A673 (cell line): ENCODE data around the gene CAPN9. TPM values are rescaled to one million over a fixed set of nuclear protein-coding genes. Genes with fewer than 3 reads are reported as not detected.

ENCODE experiments used
- BruUV-seq: library from RNA; stranded (reverse); fragments of 400-500 nt; replicated peaks from 2 replicates; lab custom pipeline; 2021; lab: Mats Ljungman, UMichigan
- CTCF ChIA-PET: fragments of 300-600 bp; sonication (Branson Sonifier 250); formaldehyde crosslinking; loops from one replicate; lab custom pipeline; 2022; ENCODE audit warnings: antibody characterized with exemption; lab: Charles Lee
- POLR2A ChIA-PET: fragments of 300-600 bp; sonication (Branson Sonifier 250); formaldehyde crosslinking; loops from one replicate; lab custom pipeline; 2022; ENCODE audit warnings: antibody characterized with exemption; ENCODE audit not compliant: low non-redundant PET; lab: Charles Lee
- DNase-seq: peaks from one replicate; pipeline ENCODE4 v3.0.0-alpha.2; 2015; ENCODE audit warnings: low spot score
- H3K27ac ChIP-seq: fragments of 200-600 bp; sonication (generic); 2 replicates; pipeline ENCODE4 v1.5.1; 2016; ENCODE audit warnings: mixed run types, low read depth, mild to moderate bottlenecking, mixed read lengths, antibody characterized with exemption, low read length; ENCODE audit not compliant: poor library complexity, severe bottlenecking
- H3K27me3 ChIP-seq: fragments of 200-600 bp; sonication (generic); replicated peaks from 2 replicates; pipeline ENCODE4 v1.6.1; 2017; ENCODE audit warnings: mixed run types, low read depth, mild to moderate bottlenecking, mixed read lengths, antibody characterized with exemption, low read length; ENCODE audit not compliant: insufficient read depth, poor library complexity
- H3K36me3 ChIP-seq: fragments of 200-600 bp; sonication (generic); 2 replicates; pipeline ENCODE4 v1.6.1; 2016; ENCODE audit warnings: mixed run types, mild to moderate bottlenecking, mixed read lengths, antibody characterized with exemption, low read length; ENCODE audit not compliant: insufficient read depth, poor library complexity, severe bottlenecking
- H3K4me1 ChIP-seq: fragments of 200-600 bp; sonication (generic); 2 replicates; pipeline ENCODE4 v1.6.1; 2017; ENCODE audit warnings: mixed run types, mild to moderate bottlenecking, mixed read lengths, antibody characterized with exemption, low read length; ENCODE audit not compliant: insufficient read depth, poor library complexity, severe bottlenecking
- H3K4me3 ChIP-seq: fragments of 200-600 bp; sonication (generic); 2 replicates; pipeline ENCODE4 v1.5.1; 2016; ENCODE audit warnings: low read depth, mixed run types, mild to moderate bottlenecking, mixed read lengths, low read length; ENCODE audit not compliant: poor library complexity, severe bottlenecking
- H3K9me3 ChIP-seq: fragments of 200-600 bp; sonication (generic); 2 replicates; pipeline ENCODE4 v1.6.1; 2016; ENCODE audit warnings: mixed run types, low read depth, mild to moderate bottlenecking, mixed read lengths, antibody characterized with exemption, low read length; ENCODE audit not compliant: poor library complexity, severe bottlenecking
- CTCF ChIP-seq: fragments of 300-800, 200-600 bp; sonication (generic); conservative IDR thresholded peaks from 2 replicates; pipeline ENCODE4 v1.5.1; 2017; ENCODE audit warnings: low read depth, mild to moderate bottlenecking, antibody characterized with exemption, low read length, moderate library complexity, mixed read lengths
- EZH2 ChIP-seq: fragments of 200-600 bp; sonication (generic); IDR thresholded peaks from 2 replicates; pipeline ENCODE4 v1.6.1; 2017; ENCODE audit warnings: borderline replicate concordance, low read depth, mild to moderate bottlenecking, mixed read lengths, antibody characterized with exemption, low read length; ENCODE audit not compliant: poor library complexity, severe bottlenecking
- intact Hi-C: fragments of 100-400 bp; cut with micrococcal nuclease; formaldehyde crosslinking; loops from one replicate; pipeline ENCODE4 v1.10.0; 2022; ENCODE audit not compliant: unreplicated experiment
- total RNA-seq: library from RNA; stranded (reverse); gene quantifications from 2 replicates; pipeline ENCODE4 v1.2.3, GENCODE V29; 2021

The CAPN9 gene
- total RNA-seq, 1 experiment from 2014 or later, result not detected

GRCh38 chr1:230699716-230700115 lies 47.5 kb upstream of the CAPN9 start:
- CTCF ChIA-PET, result no interaction called here
- Histone ChIP-seq H3K36me3 (no peaks in the 10 kb centered on the region), H3K4me1 (no peaks in the 10 kb centered on the region), H3K4me3 (no peak overlapping the region), H3K27ac (no peak overlapping the region), H3K27me3 (no peaks in the 10 kb centered on the region), H3K9me3 (no peaks in the 10 kb centered on the region)
- intact Hi-C loops, result no loop called here
- no peak for DNase-seq
- no TSS peak for BruUV-seq
- TF ChIP-seq EZH2 (no peak), CTCF (no peak)
- POLR2A ChIA-PET, result no interaction called here

GRCh38 chr1:230700132-230700531 lies 47.1 kb upstream of the CAPN9 start:
- H3K9me3 ChIP-seq, result no peaks in the 10 kb centered on the region
- intact Hi-C loops, result no loop called here
- no peak overlapping the region for H3K27ac ChIP-seq
- no peaks in the 10 kb centered on the region for H3K36me3 ChIP-seq
- no peak for TF ChIP-seq CTCF
- no peak for TF ChIP-seq EZH2
- no peak for DNase-seq
- H3K4me3 ChIP-seq, result no peak overlapping the region
- POLR2A ChIA-PET, result no interaction called here
- no peaks in the 10 kb centered on the region for H3K4me1 ChIP-seq
- H3K27me3 ChIP-seq, result no peaks in the 10 kb centered on the region
- no TSS peak for BruUV-seq
- CTCF ChIA-PET, result no interaction called here

- no peaks in the 10 kb centered on the region for H3K36me3 ChIP-seq
- TF ChIP-seq EZH2 (no peak), CTCF (no peak)
- H3K9me3 ChIP-seq, result no peaks in the 10 kb centered on the region
- H3K4me1 ChIP-seq, result no peaks in the 10 kb centered on the region
- no TSS peak for BruUV-seq
- H3K4me3 ChIP-seq, result no peak overlapping the region
- ChIA-PET CTCF (no interaction called here), POLR2A (no interaction called here)
- intact Hi-C loops, result no loop called here
- no peaks in the 10 kb centered on the region for H3K27me3 ChIP-seq
- DNase-seq, result no peak
- no peak overlapping the region for H3K27ac ChIP-seq
Observed at GRCh38 chr1:230701434-230701833, 45.8 kb upstream of the CAPN9 start.
